Calu3 (cell line): ENCODE measurements around the gene SPEF1. TPM values are rescaled to one million over a fixed set of nuclear protein-coding genes. Genes with fewer than 3 reads are reported as not detected.
"Not testable (repeated sequence)": the region's sequence is repeated elsewhere in the genome, so short reads cannot be mapped to it uniquely, and the experiment has no call there.

ENCODE experiments used
- Bru-seq: library from RNA; stranded (reverse); fragments of 400-500 nt; gene quantifications from one replicate; lab custom pipeline; 2021; lab: Mats Ljungman, UMichigan
- BruChase-seq, 2 experiments: library from RNA; stranded (reverse); fragments of 400-500 nt; gene quantifications; one replicate each; lab custom pipeline; 2021; lab: Mats Ljungman, UMichigan
- BruUV-seq: library from RNA; stranded (reverse); fragments of 400-500 nt; replicated peaks from 2 replicates; lab custom pipeline; 2021; lab: Mats Ljungman, UMichigan
- CTCF ChIA-PET: fragments of 300-600 bp; sonication (Branson Sonifier 250); formaldehyde crosslinking; loops from one replicate; lab custom pipeline; 2022; ENCODE audit warnings: antibody characterized with exemption; lab: Charles Lee
- DNase-seq: peaks from one replicate; pipeline ENCODE4 v3.0.0; 2022
- H3K27ac Mint-ChIP-seq: one replicate; pipeline ENCODE4 v1.8.0; 2022; ENCODE audit warnings: mixed read lengths; ENCODE audit not compliant: unreplicated experiment
- H3K27me3 Mint-ChIP-seq: one replicate; pipeline ENCODE4 v1.8.0; 2022; ENCODE audit warnings: mixed read lengths; ENCODE audit not compliant: unreplicated experiment
- H3K36me3 Mint-ChIP-seq: one replicate; pipeline ENCODE4 v1.8.0; 2022; ENCODE audit warnings: mild to moderate bottlenecking, moderate library complexity, mixed read lengths; ENCODE audit not compliant: insufficient read depth, unreplicated experiment
- H3K4me1 Mint-ChIP-seq: one replicate; pipeline ENCODE4 v1.8.0; 2022; ENCODE audit warnings: mild to moderate bottlenecking, low read depth, mixed read lengths; ENCODE audit not compliant: unreplicated experiment
- H3K4me3 Mint-ChIP-seq: one replicate; pipeline ENCODE4 v1.8.0; 2022; ENCODE audit warnings: mild to moderate bottlenecking, low read depth, moderate library complexity, mixed read lengths; ENCODE audit not compliant: unreplicated experiment
- H3K9me3 Mint-ChIP-seq: one replicate; pipeline ENCODE4 v1.8.0; 2022; ENCODE audit warnings: low read depth, mixed read lengths; ENCODE audit not compliant: unreplicated experiment
- intact Hi-C: fragments of 100-400 bp; cut with micrococcal nuclease; formaldehyde crosslinking; loops from one replicate; pipeline ENCODE4 v1.10.0; 2022; ENCODE audit not compliant: unreplicated experiment
- long read RNA-seq: library from polyadenylated mRNA; stranded (forward); transcript quantifications from one replicate; pipeline ENCODE4 v2.0.0, GENCODE V29; 2022
- total RNA-seq: library from RNA; stranded (reverse); gene quantifications from 2 replicates; pipeline ENCODE4 v1.2.3, GENCODE V29; 2022
- TF ChIP-seq, protein P1 (sequence below): fragments of 200-600 bp; IDR thresholded peaks from one replicate; pipeline ENCODE4 v1.8.0; 2022; ENCODE audit warnings: antibody characterized with exemption; ENCODE audit not compliant: unreplicated experiment

The SPEF1 gene, protein sequence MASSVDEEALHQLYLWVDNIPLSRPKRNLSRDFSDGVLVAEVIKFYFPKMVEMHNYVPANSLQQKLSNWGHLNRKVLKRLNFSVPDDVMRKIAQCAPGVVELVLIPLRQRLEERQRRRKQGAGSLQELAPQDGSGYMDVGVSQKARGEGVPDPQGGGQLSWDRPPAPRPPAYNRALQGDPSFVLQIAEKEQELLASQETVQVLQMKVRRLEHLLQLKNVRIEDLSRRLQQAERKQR
- 0.28 TPM in 1 of 2 replicates, not detected in the other for total RNA-seq
- Bru-seq, nascent RNA = percentile 12 among the genes with signal in this experiment
- BruChase-seq, experiment 1, labeled RNA remaining after a 6-hour chase = percentile 20 among the genes with signal in this experiment
- BruChase-seq, experiment 2, labeled RNA remaining after a 2-hour chase = percentile 13 among the genes with signal in this experiment
- long read RNA-seq = 0 reads

DNA sequence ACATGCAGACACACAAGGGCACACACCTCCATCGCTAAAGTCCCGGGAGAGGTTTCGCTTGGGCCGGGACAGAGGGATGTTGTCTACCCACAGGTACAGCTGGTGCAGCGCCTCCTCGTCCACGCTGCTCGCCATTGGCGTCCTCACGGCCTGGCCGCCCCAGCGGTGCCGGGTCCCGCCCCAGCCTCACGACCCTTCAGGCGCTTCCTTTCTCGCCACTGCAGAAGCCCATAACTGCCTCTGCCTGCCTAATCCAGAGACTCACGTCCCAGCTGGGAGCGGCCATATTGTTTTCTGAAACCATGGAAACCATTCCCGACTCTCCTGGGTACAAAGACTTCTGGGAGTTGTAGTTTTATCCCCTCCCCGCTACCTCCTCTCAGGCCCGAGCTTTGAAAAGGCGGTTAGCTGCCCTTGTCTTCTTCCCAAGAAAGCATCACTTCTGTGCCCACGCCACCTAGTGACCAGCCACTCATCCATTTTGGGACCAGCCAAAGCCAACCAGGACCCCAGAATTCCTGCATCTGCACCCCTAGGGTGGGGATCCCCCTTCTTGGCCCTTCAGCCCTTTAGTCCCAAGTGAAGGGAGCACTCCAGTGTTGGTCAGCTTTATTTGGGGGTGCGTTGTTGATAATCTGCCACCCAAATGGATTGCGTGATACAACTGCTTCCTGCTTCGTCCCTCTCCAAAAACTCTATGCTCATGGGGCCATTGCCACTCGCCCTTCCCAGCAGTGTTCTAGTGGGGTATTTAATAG is at the start of gene SPEF1:
Gene SPEF1 (minus strand): TSS at position 296 of the 758 bp plus-strand sequence. CDS start 161 bp downstream, at position 135.
- peaks cover 30% of the 10 kb centered on the region for H3K27me3 Mint-ChIP-seq
- H3K4me3 Mint-ChIP-seq = peak within 1 kb of the TSS; percentile 78
- CTCF ChIA-PET = interaction anchor here (0.7 to 1.2 kb wide), 3 partner anchors 13 to 39 kb away, joined by 3 to 5 read pairs (median 5); partner anchors contain the start of genes ADISSP and AP5S1
- TF ChIP-seq, protein P1, sequence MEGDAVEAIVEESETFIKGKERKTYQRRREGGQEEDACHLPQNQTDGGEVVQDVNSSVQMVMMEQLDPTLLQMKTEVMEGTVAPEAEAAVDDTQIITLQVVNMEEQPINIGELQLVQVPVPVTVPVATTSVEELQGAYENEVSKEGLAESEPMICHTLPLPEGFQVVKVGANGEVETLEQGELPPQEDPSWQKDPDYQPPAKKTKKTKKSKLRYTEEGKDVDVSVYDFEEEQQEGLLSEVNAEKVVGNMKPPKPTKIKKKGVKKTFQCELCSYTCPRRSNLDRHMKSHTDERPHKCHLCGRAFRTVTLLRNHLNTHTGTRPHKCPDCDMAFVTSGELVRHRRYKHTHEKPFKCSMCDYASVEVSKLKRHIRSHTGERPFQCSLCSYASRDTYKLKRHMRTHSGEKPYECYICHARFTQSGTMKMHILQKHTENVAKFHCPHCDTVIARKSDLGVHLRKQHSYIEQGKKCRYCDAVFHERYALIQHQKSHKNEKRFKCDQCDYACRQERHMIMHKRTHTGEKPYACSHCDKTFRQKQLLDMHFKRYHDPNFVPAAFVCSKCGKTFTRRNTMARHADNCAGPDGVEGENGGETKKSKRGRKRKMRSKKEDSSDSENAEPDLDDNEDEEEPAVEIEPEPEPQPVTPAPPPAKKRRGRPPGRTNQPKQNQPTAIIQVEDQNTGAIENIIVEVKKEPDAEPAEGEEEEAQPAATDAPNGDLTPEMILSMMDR = peak; percentile 22
- peaks cover 20% of the 10 kb centered on the region for H3K4me1 Mint-ChIP-seq
- no TSS peak for BruUV-seq
- peak; percentile 73 for DNase-seq
- H3K36me3 Mint-ChIP-seq = peaks cover 50% of the 10 kb centered on the region
- no peaks in the 10 kb centered on the region for H3K9me3 Mint-ChIP-seq
- H3K27ac Mint-ChIP-seq = peak within 1 kb of the TSS; percentile 34
- intact Hi-C loops = no loop called here

DNA sequence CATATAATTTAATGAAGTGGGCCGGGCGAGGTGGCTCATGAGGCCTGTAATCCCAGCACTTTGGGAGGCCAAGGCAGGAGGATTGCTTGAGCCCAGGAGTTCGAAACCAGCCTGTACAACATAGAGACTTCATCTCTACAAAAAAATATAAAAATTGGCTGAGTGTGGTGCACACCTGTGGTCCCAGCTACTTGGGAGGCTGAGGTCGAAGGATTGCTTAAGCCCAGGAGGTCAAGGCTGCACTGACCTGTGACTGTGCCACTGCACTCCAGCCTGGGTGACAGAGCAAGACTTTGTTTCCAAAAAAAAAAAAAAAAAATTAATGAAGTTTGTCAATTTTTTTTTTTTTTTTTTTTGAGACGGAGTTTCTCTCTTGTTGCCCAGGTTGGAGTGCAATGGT is 48.6 kb upstream of the SPEF1 start:
- intact Hi-C loops, H3K27me3 Mint-ChIP-seq, BruUV-seq, H3K4me3 Mint-ChIP-seq, DNase-seq, H3K36me3 Mint-ChIP-seq, H3K4me1 Mint-ChIP-seq, H3K9me3 Mint-ChIP-seq, H3K27ac Mint-ChIP-seq, CTCF ChIA-PET: not testable (repeated sequence)

DNA sequence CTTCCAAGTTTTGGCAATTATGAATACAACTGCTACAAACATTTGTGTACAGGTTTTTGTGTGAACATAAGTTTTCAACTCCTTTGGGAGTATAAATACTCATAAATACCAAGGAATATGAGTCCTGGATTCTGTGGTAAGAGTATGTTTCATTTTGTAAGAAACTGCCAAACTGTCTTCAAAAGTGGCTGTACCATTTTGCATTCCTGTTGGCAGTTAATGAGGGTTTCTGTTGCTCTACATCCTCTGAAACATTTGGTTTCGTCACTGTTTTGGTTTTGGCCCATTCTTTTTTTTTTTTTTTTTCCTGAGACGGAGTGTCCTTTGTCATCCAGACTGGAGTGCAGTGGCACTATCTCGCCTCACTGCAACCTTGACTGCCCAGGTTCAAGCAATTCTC is 47.5 kb upstream of the SPEF1 start:
- intact Hi-C loops = no loop called here
- Mint-ChIP-seq H3K27me3 (no peaks in the 10 kb centered on the region), H3K36me3 (peaks cover 7% of the 10 kb centered on the region), H3K27ac (no peak overlapping the region), H3K4me1 (no peaks in the 10 kb centered on the region), H3K4me3 (no peak overlapping the region), H3K9me3 (no peaks in the 10 kb centered on the region)
- TF ChIP-seq, protein P1 = no peak
- CTCF ChIA-PET = no interaction called here
- DNase-seq = no peak
- no TSS peak for BruUV-seq

DNA sequence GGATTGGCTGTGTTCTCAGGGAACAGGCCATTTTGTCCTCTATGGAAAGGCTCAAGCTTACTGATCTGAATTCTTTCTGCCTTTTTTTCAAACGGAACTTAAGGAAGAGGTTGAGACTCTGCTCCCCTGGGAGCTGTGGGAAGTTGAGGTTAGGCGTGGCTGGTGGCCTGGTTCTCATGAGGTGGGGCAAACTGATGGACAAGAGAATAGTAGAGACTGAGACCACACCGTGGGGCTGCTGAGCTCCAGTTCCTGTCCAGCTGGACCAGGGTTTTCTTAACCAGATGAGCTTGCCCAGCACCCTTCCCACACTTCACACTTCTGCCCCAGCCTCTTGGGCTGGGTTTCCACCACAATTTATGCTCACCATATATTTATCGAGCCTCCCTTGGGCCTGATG is 45.2 kb upstream of the SPEF1 start:
- H3K4me1 Mint-ChIP-seq = peaks cover 7% of the 10 kb centered on the region

More for the DNA sequence above, 45.2 kb upstream of the SPEF1 start:
- no TSS peak for BruUV-seq
- no peaks in the 10 kb centered on the region for H3K27me3 Mint-ChIP-seq
- no peak overlapping the region for H3K4me3 Mint-ChIP-seq
- intact Hi-C loops = no loop called here
- CTCF ChIA-PET = no interaction called here
- no peaks in the 10 kb centered on the region for H3K9me3 Mint-ChIP-seq
- H3K27ac Mint-ChIP-seq = no peak overlapping the region
- TF ChIP-seq, protein P1 = no peak
- H3K36me3 Mint-ChIP-seq = peaks cover 8% of the 10 kb centered on the region
- no peak for DNase-seq
